Progenitor cell of endocrine pancreas (in vitro differentiated cells): ENCODE measurements around the gene E2F4. TPM values are rescaled to one million over a fixed set of nuclear protein-coding genes. Genes with fewer than 3 reads are reported as not detected.

ENCODE experiments used
- DNase-seq: peaks from one replicate; pipeline ENCODE4 v3.0.0; 2021; ENCODE audit warnings: low spot score; ENCODE audit not compliant: unreplicated experiment
- H3K27ac Mint-ChIP-seq: 2 replicates; pipeline ENCODE4 v1.8.0; 2021; ENCODE audit warnings: mild to moderate bottlenecking, moderate library complexity, mixed read lengths
- H3K27me3 Mint-ChIP-seq: 2 replicates; pipeline ENCODE4 v1.8.0; 2021; ENCODE audit warnings: mixed read lengths
- H3K36me3 Mint-ChIP-seq: 2 replicates; pipeline ENCODE4 v1.8.0; 2022; ENCODE audit warnings: mixed read lengths; ENCODE audit not compliant: insufficient read depth
- H3K4me1 Mint-ChIP-seq: 2 replicates; pipeline ENCODE4 v1.8.0; 2021; ENCODE audit warnings: low read depth, mixed read lengths
- H3K4me3 Mint-ChIP-seq: 2 replicates; pipeline ENCODE4 v1.8.0; 2021; ENCODE audit warnings: low read depth, mild to moderate bottlenecking, moderate library complexity, mixed read lengths
- H3K9me3 Mint-ChIP-seq: 2 replicates; pipeline ENCODE4 v1.8.0; 2021; ENCODE audit warnings: low read depth, mixed read lengths
- total RNA-seq: library from RNA; stranded (reverse); gene quantifications from 2 replicates; pipeline ENCODE4 v1.2.1, GENCODE V29; 2021
- TF ChIP-seq, protein P1 (sequence below): fragments of 200-600 bp; sonication (generic); IDR thresholded peaks from one replicate; pipeline ENCODE4 v1.5.0; 2021; ENCODE audit warnings: antibody characterized with exemption, mild to moderate bottlenecking; ENCODE audit not compliant: unreplicated experiment

The E2F4 gene
- total RNA-seq, 1 donor from 2014 or later, result 82.1 TPM

DNA sequence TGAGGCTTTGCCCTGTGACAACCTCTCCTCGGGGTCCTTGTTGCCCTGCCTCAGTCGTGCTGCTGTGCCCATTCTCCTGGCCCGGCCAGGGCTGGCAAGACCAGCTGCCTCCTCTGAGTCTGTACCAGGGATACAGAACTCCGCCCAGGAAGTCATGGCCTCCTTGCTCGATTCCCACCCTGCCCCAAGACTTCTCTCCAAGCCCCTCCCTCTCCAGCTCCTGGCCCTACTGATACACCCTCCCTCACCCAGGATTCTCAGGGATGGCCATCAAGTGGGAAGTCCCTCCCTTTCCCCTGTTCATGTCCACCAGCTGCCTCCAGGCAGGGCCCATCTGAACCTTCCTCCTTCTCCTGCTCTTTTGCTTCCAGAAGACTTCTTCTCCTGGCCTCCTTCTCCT lies 23.8 kb downstream of the E2F4 start:
- peaks cover 34% of the 10 kb centered on the region for H3K27me3 Mint-ChIP-seq
- TF ChIP-seq, protein P1, sequence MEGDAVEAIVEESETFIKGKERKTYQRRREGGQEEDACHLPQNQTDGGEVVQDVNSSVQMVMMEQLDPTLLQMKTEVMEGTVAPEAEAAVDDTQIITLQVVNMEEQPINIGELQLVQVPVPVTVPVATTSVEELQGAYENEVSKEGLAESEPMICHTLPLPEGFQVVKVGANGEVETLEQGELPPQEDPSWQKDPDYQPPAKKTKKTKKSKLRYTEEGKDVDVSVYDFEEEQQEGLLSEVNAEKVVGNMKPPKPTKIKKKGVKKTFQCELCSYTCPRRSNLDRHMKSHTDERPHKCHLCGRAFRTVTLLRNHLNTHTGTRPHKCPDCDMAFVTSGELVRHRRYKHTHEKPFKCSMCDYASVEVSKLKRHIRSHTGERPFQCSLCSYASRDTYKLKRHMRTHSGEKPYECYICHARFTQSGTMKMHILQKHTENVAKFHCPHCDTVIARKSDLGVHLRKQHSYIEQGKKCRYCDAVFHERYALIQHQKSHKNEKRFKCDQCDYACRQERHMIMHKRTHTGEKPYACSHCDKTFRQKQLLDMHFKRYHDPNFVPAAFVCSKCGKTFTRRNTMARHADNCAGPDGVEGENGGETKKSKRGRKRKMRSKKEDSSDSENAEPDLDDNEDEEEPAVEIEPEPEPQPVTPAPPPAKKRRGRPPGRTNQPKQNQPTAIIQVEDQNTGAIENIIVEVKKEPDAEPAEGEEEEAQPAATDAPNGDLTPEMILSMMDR, result no peak

DNA sequence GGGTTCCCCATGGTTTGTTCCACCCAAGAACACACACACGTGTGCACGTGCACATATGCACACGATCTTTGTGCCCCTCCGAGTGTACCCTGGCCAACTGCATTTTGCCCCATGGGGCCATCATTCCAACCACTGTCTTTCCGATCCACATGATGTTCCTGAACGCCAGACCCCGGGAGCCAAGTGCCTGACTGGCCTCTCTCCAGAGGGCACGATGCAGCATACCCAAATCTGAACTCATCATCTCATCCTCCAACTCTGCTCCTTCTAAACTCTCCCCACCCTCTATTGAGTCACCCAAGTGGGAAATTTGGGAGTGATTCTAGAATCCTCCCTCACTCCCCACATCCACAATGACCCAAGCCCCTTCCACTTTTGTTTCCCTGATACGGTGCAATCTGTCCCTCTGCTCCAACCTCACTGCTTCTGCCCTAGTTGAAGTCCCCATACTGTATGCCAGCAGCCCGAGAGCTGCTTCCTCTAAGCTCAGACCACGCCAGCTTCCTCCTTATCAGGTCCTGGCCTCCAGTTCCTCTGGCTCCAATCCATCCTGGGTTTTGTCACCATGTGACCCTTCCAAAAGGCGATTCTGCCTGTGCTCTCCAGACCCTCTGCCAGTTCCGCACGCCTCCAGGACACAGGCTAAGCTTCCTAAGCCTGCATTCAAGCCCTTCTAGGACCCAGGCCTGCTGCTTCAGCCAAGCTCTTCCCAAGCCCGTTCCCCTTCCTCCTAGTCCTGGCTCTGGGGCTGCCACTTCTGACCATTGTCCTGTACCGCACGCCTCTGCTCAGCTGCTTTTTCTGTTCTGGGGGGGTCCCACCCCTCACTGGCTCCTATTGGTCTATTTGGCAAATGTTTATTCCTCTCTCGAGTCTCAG lies 24.9 kb downstream of the E2F4 start:
- H3K4me3 Mint-ChIP-seq, result no peak overlapping the region
- H3K4me1 Mint-ChIP-seq, result no peaks in the 10 kb centered on the region
- no peaks in the 10 kb centered on the region for H3K36me3 Mint-ChIP-seq
- no peak for DNase-seq
- no peaks in the 10 kb centered on the region for H3K9me3 Mint-ChIP-seq
- H3K27me3 Mint-ChIP-seq, result peaks cover 28% of the 10 kb centered on the region
- H3K27ac Mint-ChIP-seq, result no peak overlapping the region
- TF ChIP-seq, protein P1, result no peak

More for the DNA sequence above, 23.8 kb downstream of the E2F4 start:
- no peaks in the 10 kb centered on the region for H3K36me3 Mint-ChIP-seq
- no peak for DNase-seq
- H3K27ac Mint-ChIP-seq, result no peak overlapping the region
- H3K9me3 Mint-ChIP-seq, result no peaks in the 10 kb centered on the region
- H3K4me3 Mint-ChIP-seq, result no peak overlapping the region
- H3K4me1 Mint-ChIP-seq, result no peaks in the 10 kb centered on the region

DNA sequence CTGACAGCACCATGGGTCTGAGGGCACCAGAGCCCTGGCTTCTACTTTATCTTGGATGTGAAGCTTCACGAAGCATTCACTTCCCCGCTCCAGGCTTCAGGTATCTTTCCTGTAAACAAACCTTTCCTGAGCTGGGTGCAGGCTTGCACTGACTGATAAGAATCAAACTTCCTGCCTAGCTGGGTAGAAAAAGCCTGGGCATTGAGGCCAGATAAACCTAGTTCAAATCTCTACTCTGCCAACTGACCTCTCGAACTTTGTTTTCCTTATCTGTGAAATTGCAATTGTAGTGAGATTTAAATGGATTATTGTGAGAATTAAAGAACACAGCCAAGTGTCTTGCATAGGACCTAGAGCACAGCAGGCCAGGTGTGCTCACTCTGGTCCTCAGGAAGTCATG lies 32.0 kb downstream of the E2F4 start:
- TF ChIP-seq, protein P1, result no peak
- H3K9me3 Mint-ChIP-seq, result no peaks in the 10 kb centered on the region
- H3K27me3 Mint-ChIP-seq, result peaks cover 3% of the 10 kb centered on the region
- H3K4me1 Mint-ChIP-seq, result peaks cover 17% of the 10 kb centered on the region
- no peak overlapping the region for H3K4me3 Mint-ChIP-seq
- peaks cover 3% of the 10 kb centered on the region for H3K36me3 Mint-ChIP-seq
- no peak overlapping the region for H3K27ac Mint-ChIP-seq
- DNase-seq, result no peak

DNA sequence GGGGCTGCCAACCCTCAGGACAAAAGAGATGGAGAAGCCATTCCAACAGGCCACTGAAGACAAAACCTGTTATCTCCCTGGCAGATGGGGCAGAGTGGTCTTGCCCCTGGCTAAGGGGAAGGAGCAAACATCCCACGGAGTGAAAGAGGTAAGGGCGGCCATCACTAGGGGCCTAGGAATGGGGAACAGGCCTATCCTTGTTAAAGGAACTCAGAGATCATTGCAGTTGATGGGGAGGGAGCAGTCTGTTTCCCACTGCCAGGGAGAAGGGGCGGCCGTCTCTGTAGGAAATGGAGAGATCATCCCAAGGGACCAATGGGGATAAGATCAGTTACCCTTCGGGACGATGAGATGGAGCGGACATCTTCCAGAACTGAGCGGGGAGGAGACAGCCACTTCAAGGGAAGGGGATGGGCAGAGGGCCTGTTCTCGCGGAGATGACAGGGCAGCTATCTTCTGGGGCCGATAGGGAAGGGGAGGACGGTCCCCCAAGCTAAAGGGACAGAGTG lies 34.4 kb downstream of the E2F4 start:
- no peak for DNase-seq
- no peaks in the 10 kb centered on the region for H3K9me3 Mint-ChIP-seq
- peaks cover 17% of the 10 kb centered on the region for H3K4me1 Mint-ChIP-seq
- H3K4me3 Mint-ChIP-seq, result peak overlapping the region; percentile 100
- peak overlapping the region; percentile 91 for H3K27ac Mint-ChIP-seq
- TF ChIP-seq, protein P1, result no peak
- H3K36me3 Mint-ChIP-seq, result peaks cover 5% of the 10 kb centered on the region
- H3K27me3 Mint-ChIP-seq, result no peaks in the 10 kb centered on the region

DNA sequence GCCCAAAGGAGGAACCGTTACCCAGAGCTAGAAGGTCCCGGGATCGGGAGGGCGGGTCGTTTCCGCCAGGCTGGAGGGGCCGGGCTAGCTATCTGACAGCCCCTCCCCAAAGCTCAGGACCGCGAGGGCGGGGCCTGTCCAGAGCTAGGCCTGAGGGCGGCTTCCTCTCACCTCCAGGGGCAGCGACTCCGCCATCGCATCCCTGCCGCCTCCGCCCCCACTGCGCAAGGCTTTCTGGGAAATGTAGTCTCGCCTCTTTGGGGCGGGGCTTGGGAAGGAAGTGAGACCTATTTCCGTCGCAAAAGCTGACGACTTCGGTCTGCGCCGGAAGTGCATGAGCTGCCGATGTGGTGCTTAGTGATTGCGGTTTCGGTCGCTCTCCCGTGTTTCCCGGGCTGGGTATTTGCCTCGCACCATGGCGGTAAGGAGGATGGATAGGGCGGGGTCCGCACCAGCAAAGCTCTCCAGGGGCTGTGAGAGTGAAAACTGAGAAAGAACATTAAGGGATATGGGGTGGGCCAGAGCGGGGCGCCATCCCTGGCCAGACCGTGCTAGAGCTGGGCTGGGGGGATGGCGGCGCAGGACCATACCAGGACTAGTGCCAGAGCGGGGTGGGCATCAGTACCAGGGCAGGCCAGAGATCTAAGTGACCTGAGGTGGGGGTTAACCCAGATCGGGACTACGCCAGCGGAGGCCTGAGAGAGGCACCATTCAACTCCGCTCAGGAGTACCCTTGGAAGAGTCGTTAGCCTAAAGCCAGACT lies 35.0 kb downstream of the E2F4 start, which contains the start of gene TMEM208:
Gene TMEM208 (plus strand): TSS at position 327 of the 763 bp plus-strand sequence. CDS start 89 bp downstream, at position 416.
- Mint-ChIP-seq H3K36me3 (peaks cover 5% of the 10 kb centered on the region), H3K4me3 (peak within 1 kb of the TSS; percentile 100), H3K27ac (peak within 1 kb of the TSS; percentile 95), H3K9me3 (no peaks in the 10 kb centered on the region), H3K4me1 (peaks cover 17% of the 10 kb centered on the region), H3K27me3 (no peaks in the 10 kb centered on the region)
- DNase-seq, result peak; percentile 98
- TF ChIP-seq, protein P1, result peak; percentile 24
